ENCODE data around the gene NDUFA12. TPM values are rescaled to one million over a fixed set of nuclear protein-coding genes. Genes with fewer than 3 reads are reported as not detected.

The NDUFA12 gene
- total and polyA plus RNA-seq, 2 of the 4 experiments (the other 2 are of a cell fraction), result 116 to 135 TPM

GRCh38 chr12:94961911-94962310, 41.6 kb downstream of the NDUFA12 start:
- no peak overlapping the region for H4K8ac ChIP-seq (ENCODE audit: low read depth in 2 of 2, low read length in 2 of 2)
- WGBS, 2 experiments (ENCODE audit: extremely low coverage in 2 of 2, insufficient read length in 1 of 2), result no CpG with 5 or more reads among the region's 2 CpGs
- no peak overlapping the region for H3K9ac ChIP-seq (ENCODE audit: low read depth, low read length)
- no peak for TF ChIP-seq RFX5 (IDR thresholded peaks at IDR 0.05; ENCODE audit: low read depth, low read length)
- no peak for TF ChIP-seq SMC3 (IDR thresholded peaks at IDR 0.05; ENCODE audit: low read depth, low read length)
- TF ChIP-seq NFE2L2 (IDR thresholded peaks at IDR 0.05; ENCODE audit: low read depth, low read length), result no peak
- no peak for TF ChIP-seq CEBPB (IDR thresholded peaks at IDR 0.05; ENCODE audit: low read depth, low read length)
- no peak for TF ChIP-seq RAD21 (IDR thresholded peaks at IDR 0.05; ENCODE audit: low read length)
- TF ChIP-seq CTCF (conservative IDR thresholded peaks at IDR 0.05; ENCODE audit: low read depth, low read length), result no peak
- TF ChIP-seq USF2 (IDR thresholded peaks at IDR 0.05; ENCODE audit: low read depth, low read length), result no peak
- TF ChIP-seq BHLHE40 (IDR thresholded peaks at IDR 0.05; ENCODE audit: low read depth, low read length), result no peak
- TF ChIP-seq POLR2A (IDR thresholded peaks at IDR 0.05; ENCODE audit: low read depth, low read length), result no peak
- TF ChIP-seq MXI1 (IDR thresholded peaks at IDR 0.05; ENCODE audit: borderline replicate concordance, low read depth, low read length), result no peak
- no peak for TF ChIP-seq MAFK (IDR thresholded peaks at IDR 0.05; ENCODE audit: low read depth, low read length)
- TF ChIP-seq MAZ (IDR thresholded peaks at IDR 0.05; ENCODE audit: borderline replicate concordance, low read depth, low read length), result no peak
- TF ChIP-seq RCOR1 (IDR thresholded peaks at IDR 0.05; ENCODE audit: insufficient replicate concordance, low read length), result no peak
- TF ChIP-seq FOS (IDR thresholded peaks at IDR 0.05; ENCODE audit: low read depth, low read length), result no peak
- TF ChIP-seq ELK1 (IDR thresholded peaks at IDR 0.05; ENCODE audit: borderline replicate concordance, low read depth, low read length), result no peak
- no peak for TF ChIP-seq CHD1 (IDR thresholded peaks at IDR 0.05; ENCODE audit: low read depth, low read length)
- no peak overlapping the region for H3K4me2 ChIP-seq (ENCODE audit: low read depth, low read length)
- H3K4me3 ChIP-seq (ENCODE audit: insufficient read depth, low read depth, low read length), result no peak overlapping the region
- no peaks in the 10 kb centered on the region for H3K27me3 ChIP-seq (ENCODE audit: control insufficient read depth, insufficient read depth, low read length)
- no peaks in the 10 kb centered on the region for H3K9me3 ChIP-seq (ENCODE audit: control insufficient read depth, insufficient read depth, low read length)
- ATAC-seq (ENCODE audit: low read depth) (no peak), DNase-seq (no peak)
- H3K79me1 ChIP-seq (ENCODE audit: low read depth in 1 of 2, low read length in 2 of 2), result no peaks in the 10 kb centered on the region
- intact Hi-C loops (cut with micrococcal nuclease) (no loop called here), in situ Hi-C loops (cut with MboI; ENCODE audit: low sequenced_read_pairs) (no loop called here), dilution Hi-C loops (cut with HindIII; ENCODE audit: low sequenced_read_pairs, unreplicated experiment) (no loop called here)
- no peaks in the 10 kb centered on the region for H3K36me3 ChIP-seq (ENCODE audit: control insufficient read depth, insufficient read depth, low read length)
- H2BK20ac ChIP-seq (ENCODE audit: low read depth, low read length), result no peak overlapping the region
- H2BK15ac ChIP-seq (ENCODE audit: low read depth, low read length), result no peak overlapping the region
- no peak overlapping the region for H2AK5ac ChIP-seq (ENCODE audit: low read depth, low read length)
- no peak overlapping the region for H4K91ac ChIP-seq (ENCODE audit: insufficient read depth, low read depth, low read length)
- H3K14ac ChIP-seq (replicated peaks; ENCODE audit: low read depth, low read length), result no peak overlapping the region
- H3K18ac ChIP-seq (ENCODE audit: low read depth, low read length), result no peak overlapping the region
- no peak overlapping the region for H4K5ac ChIP-seq (ENCODE audit: low read depth, low read length)
- H2AFZ ChIP-seq (replicated peaks; ENCODE audit: low read length, poor library complexity), result no peak overlapping the region
- no TSS peak for BruUV-seq (replicated peaks)
- H3K56ac ChIP-seq (ENCODE audit: extremely low read depth, insufficient read depth, low read length), result no peak overlapping the region
- no peak overlapping the region for H3K23ac ChIP-seq (ENCODE audit: low read depth, low read length)
- H2BK120ac ChIP-seq (ENCODE audit: low read depth, low read length), result no peak overlapping the region
- POLR2A ChIA-PET (ENCODE audit: unreplicated experiment), result no interaction called here
- H4K20me1 ChIP-seq (ENCODE audit: insufficient read depth, low read length), result no peaks in the 10 kb centered on the region
- no peak overlapping the region for H3K4ac ChIP-seq (ENCODE audit: low read depth, low read length)
- H3K9me1 ChIP-seq (ENCODE audit: insufficient read depth, low read length), result no peaks in the 10 kb centered on the region
- CTCF ChIA-PET, result no interaction called here
- no peak overlapping the region for H2AK9ac ChIP-seq (replicated peaks; ENCODE audit: low read depth, low read length, poor library complexity)
- H3K4me1 ChIP-seq (ENCODE audit: control insufficient read depth, insufficient read depth, low read length), result no peaks in the 10 kb centered on the region
- no peak overlapping the region for H2BK5ac ChIP-seq (ENCODE audit: low read depth, low read length, poor library complexity, severe bottlenecking)
- no peak overlapping the region for H3K27ac ChIP-seq (ENCODE audit: insufficient read depth, low read length)
